Astrocyte of the spinal cord (primary cell): ENCODE data around the gene FANK1.

Experiments
- DNase-seq: peaks from one replicate; pipeline ENCODE4 v3.0.0; 2011; ENCODE audit warnings: low read depth, low spot score
- H3K4me3 ChIP-seq: 2 replicates; pipeline ENCODE4 v1.5.1; 2011; ENCODE audit warnings: low read depth, mild to moderate bottlenecking, low read length, moderate library complexity
- CTCF ChIP-seq: IDR thresholded peaks from 2 replicates; pipeline ENCODE4 v1.5.1; 2012; ENCODE audit warnings: low read depth, mild to moderate bottlenecking, low read length, inconsistent platforms
- in situ Hi-C: cut with HindIII; loops from 2 replicates; pipeline ENCODE4 v1.10.0; 2017; ENCODE audit warnings: low sequenced_read_pairs

Gene FANK1

GRCh38 chr10:125871338-125871737 lies 25.0 kb upstream of the FANK1 start:
- no peak for TF ChIP-seq CTCF
- H3K4me3 ChIP-seq = no peak overlapping the region
- DNase-seq = peak; percentile 22
- in situ Hi-C loops = no loop called here

- no peak for TF ChIP-seq CTCF
- in situ Hi-C loops = no loop called here
- H3K4me3 ChIP-seq = no peak overlapping the region
- peak; percentile 96 for DNase-seq
Measured at GRCh38 chr10:125878957-125879835, 17.2 kb upstream of the FANK1 start.

- in situ Hi-C loops = no loop called here
- TF ChIP-seq CTCF = no peak
Measured at GRCh38 chr10:125880719-125881118, 15.6 kb upstream of the FANK1 start.

GRCh38 chr10:125881192-125881591 lies 15.2 kb upstream of the FANK1 start, which contains the start of gene DHX32:
Gene DHX32 (minus strand): TSS chr10:125881292. CDS start chr10:125880824, 468 bp downstream.
- H3K4me3 ChIP-seq = no peak within 1 kb of the TSS
- DNase-seq = no peak
- in situ Hi-C loops = no loop called here
- TF ChIP-seq CTCF = no peak

More at GRCh38 chr10:125880719-125881118, 15.6 kb upstream of the FANK1 start:
- no peak overlapping the region for H3K4me3 ChIP-seq
- DNase-seq = peak; percentile 16

- no peak for TF ChIP-seq CTCF
- peak; percentile 31 for DNase-seq
- in situ Hi-C loops = no loop called here
- no peak overlapping the region for H3K4me3 ChIP-seq
Measured at GRCh38 chr10:125882596-125882995, 13.8 kb upstream of the FANK1 start.

GRCh38 chr10:125883211-125883610 lies 13.2 kb upstream of the FANK1 start:
- DNase-seq = no peak
- no peak for TF ChIP-seq CTCF
- H3K4me3 ChIP-seq = no peak overlapping the region
- in situ Hi-C loops = no loop called here
